ENCODE data around the gene COL20A1.

- TF ChIP-seq CTCF (IDR thresholded peaks at IDR 0.05) (no peak), REST (IDR thresholded peaks at IDR 0.05; ENCODE audit: insufficient read depth in 1 of 2, low read depth in 2 of 2, low read length in 1 of 2) (no peak), POLR2AphosphoS5 (IDR thresholded peaks at IDR 0.05; ENCODE audit: low read depth, low read length) (no peak)
Observed at GRCh38 chr20:63327231-63327745, 34.3 kb downstream of the COL20A1 start.
